SK-MEL-5 (cell line): ENCODE measurements around the gene SLC12A7. TPM values are rescaled to one million over a fixed set of nuclear protein-coding genes. Genes with fewer than 3 reads are reported as not detected.

Experiments used
- DNase-seq: peaks from one replicate; pipeline ENCODE4 v3.0.0-alpha.2; 2016; ENCODE audit warnings: low read depth, low spot score
- in situ Hi-C: cut with HindIII; loops from 2 replicates; pipeline ENCODE4 v1.10.0; 2016; ENCODE audit warnings: low sequenced_read_pairs, high pct_unique_total_duplicates, low pct_unique_long_range_greater_than_20kb
- total RNA-seq: library from RNA; depleted of rRNA; stranded (reverse); fragments of >200 nt; shearing (Covaris generic); gene quantifications from 2 replicates; pipeline ENCODE4 v1.2.3, GENCODE V29; 2014

SLC12A7 gene
- total RNA-seq, 1 experiment from 2014 or later: 11.6 TPM

DNA sequence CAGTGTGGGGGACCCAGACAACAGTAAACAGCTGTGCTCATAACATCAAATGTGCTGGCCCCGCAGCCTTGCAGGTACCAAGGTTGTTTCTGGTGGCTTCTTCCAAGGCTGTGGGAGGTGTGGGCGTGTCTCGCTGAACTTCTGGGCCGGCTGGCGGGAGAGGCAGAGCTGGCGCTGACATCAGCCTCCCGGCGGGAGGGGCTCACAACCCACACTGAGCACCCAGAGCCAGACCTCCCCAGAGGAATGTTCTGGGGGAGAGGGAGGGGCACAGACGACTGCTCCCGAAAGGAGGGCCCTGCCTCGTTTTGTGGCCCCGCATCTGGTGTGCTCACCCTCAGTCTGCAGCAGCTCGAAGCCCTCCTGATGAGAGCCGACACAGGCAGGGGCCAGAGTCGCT is 6.9 kb upstream of the SLC12A7 start:
- in situ Hi-C loops: no loop called here

DNA sequence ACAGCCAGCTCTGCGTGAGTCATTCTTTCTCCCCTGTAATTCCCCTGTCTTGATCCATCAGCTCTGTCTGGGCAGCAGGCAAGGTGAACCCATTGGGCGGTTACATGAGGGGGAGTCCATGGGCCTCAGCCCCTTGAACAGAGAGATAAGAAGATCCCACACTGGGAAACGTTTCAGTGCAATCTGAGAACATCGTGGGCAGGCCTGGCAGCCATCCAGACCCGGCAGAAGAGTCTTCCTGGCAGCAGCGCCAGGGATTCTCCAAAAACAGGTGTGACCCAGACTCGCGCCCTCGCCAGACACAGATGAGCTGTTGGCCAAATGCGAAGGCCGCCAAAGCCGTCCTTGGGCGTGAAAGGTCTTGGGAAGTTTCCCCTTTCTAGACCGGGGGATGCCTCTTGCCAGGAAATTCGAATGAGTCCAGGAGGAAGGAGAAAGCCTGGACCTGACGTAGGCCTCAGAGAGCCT is 6.4 kb upstream of the SLC12A7 start:
- no peak for DNase-seq
- in situ Hi-C loops: no loop called here

More for the DNA sequence above, 6.9 kb upstream of the SLC12A7 start:
- no peak for DNase-seq

DNA sequence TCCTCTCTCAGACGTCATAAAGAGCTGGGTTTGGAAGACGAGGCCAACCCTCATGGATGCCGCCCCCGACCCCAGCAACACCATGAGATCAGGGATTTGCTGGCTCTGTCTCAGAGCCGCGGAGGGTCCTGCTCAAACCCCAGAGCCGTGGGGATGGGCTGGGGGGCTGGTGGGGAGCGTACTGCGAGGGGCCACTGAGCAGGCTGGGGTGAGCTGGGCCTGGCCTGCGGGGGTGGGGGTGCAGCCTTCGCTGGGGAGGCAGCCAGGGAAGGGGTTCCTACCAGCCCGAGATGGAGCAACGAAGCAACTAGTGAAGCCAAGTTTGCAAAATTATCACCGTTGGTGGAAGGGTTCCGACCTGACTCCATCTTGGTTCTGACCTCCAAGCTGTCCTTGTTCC is 5.1 kb upstream of the SLC12A7 start:
- in situ Hi-C loops: no loop called here
- DNase-seq: no peak

- in situ Hi-C loops: no loop called here
- no peak for DNase-seq
These were observed 4.4 kb upstream of the SLC12A7 start for GRCh38 chr5:1116109-1116740.

DNA sequence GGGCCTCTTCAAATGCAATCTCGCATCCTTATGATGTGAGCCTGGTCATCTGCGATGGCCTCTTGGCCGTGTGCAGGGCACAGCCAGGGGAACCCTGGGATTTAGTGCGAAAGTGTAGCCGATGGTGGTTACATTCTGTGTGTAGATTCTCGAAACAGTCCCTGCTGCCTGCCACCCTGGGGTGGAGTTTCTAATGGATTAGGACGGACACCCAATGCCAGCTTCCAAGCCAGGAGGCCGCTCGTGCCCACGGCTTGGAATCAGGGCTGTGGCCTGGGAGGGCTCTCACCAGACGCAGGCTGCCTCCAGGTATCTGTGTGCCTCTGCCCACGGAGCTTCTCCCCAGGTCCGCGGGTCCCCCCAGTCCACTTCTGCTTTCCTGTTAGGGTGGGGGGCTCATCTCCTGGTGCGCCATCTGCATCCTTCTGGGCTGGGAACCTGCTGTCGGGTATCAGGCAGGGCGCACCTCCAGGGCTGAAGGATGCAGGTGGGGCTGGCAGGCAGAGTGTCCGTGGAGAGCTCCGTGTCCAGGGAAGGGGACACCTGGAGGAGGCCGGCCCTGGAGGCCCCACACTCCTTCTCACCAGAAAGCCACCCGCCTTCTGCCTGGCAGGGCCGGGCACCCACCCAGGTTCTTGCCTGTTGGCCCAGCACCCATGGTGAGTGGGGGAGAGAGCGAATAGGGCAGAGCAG is 3.4 kb upstream of the SLC12A7 start:
- no peak for DNase-seq
- in situ Hi-C loops: no loop called here

DNA sequence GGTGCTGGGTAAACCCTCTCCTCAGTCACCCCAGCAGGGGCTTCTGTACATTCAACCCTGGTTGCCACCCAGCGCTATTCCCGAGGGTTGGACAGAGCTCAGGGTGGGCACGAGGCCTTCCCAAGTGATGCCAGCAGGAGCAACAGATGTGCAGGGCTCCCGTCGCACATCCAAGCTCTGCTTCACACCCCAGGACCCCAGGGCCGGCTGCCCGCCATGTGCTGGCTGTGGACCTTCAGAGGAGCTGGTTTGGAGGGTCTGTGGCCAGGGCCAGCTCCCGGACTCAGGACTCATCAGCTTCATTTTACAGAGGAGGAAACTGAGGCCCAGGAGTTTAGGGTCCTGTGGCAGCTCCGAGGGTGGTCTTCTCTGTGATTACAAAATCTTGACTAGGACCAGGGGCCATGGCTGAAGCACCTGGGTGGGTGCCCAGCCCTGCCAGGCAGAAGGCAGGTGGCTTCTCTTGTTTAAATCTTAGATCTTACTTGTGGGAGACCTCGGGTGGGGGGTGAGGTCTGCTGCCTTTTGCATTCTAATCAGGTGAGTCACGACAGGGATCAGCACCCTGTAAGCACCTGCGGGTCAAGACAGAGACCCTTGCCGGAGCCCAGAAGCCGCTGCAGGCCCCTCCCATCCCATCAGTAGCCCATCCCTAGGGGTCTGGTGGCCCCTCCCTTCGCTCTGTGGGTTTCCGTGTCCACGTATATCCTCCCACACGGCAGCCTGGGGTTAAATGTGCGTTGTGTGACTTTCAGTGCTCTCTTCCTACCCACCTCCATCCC is 2.1 kb upstream of the SLC12A7 start:
- in situ Hi-C loops: no loop called here

GRCh38 chr5:1113332-1113690 is 1.4 kb upstream of the SLC12A7 start:
- in situ Hi-C loops: no loop called here
- DNase-seq: no peak

More for the DNA sequence above, 2.1 kb upstream of the SLC12A7 start:
- no peak for DNase-seq

DNA sequence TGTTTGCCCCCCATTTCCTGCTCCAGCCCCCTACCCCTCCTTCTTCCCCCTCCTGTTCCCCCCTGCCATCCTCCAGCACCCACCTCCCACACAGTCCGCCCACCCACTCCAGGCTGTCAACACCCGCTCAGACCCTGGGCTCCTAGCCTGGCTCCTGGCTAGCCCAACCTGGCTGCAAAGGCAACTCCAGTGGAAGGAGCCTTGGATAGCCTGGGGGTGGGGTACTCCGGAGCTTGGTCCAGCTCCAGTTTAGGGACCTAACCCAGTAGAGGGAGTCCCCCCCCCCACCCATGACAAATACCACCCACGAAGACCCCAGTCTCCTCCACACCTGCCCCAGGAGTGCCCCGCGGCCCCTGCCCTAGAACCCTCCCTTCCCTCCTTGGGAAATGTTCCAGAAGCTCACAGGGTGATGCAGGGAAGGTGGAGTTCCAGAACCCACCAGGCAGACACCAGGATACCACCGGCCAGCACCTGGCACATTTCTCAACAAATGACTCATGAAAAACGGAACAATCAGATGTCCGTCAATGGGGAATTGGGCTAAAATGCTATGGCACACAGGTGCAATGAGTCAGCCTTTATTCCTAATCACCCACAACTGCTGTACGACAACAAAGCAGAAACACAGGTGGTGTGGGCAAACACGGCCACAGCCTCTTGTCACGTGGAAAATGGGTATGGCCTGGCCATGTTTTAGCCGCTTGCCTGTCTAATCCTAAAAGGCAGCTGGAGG is 901 bp upstream of the SLC12A7 start:
- no peak for DNase-seq
- in situ Hi-C loops: no loop called here

DNA sequence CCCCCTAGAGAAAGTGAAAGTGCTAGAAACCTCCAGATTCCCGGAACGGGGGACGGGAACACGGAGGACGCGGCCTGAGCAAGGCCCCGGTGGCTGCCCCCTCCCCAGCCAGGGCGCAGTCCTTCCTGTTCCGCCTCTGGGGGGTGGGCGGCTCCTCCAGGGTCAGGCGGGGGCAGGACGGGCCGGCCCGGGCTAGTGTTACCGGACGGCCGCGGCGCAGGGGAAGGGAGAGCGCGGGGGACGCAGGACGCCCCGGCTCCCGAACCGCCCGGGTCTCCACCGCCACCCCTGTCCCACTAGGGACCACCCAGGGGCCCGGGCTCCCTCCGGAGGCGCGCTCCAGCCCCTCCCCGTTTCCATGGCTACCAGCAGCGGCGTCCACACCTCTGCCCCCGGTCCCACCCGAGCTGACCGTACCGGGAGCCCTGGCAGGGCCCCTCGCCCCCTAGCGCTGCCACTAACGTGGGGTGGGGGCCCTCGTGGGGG is 579 bp downstream of the SLC12A7 start:
- in situ Hi-C loops: no loop called here
- DNase-seq: no peak

DNA sequence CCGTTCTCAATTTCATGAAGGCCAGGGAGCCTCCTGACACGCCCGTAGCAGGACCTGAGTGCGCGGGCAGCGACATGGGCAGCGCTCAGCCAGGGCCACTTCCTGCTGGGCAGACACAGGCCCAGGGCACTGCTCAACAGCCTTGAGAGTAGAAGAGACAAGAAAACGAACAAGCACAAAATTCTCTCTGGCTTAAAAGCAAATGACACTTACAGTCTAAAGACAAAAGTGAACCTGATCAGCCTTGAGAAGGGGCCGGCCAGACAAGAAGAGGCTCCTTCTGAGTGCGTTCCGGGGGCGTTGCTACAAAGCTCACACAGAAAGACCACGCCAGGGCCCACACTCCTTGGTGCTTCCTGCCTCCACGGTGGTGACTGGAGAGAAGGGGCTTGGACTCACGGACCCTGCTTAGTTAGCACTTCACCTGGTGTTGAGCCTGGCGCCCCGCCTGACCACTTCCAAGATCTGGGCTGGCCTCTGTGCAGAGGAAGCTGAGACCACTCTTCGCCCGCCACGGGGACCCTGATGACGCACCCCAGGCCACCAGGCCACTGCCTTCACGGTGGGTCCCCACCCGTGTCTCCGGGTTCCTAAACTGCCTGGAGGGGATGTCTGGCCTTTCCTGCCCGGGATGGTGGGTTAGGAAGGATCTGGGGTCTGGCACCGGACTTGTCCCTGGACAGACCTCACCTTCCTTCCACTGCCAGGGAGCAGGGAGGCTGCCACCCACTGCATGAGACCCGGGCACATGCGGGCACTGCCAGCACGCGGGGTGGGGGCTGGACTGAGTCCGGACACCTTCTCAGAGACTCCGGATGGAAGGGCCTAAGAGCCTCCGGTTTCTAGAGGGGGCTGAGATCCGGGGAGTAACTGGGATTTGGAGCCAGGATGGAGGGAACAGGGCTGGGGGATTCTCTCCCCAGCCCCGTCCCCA is 1.3 kb downstream of the SLC12A7 start:
- in situ Hi-C loops: no loop called here

DNA sequence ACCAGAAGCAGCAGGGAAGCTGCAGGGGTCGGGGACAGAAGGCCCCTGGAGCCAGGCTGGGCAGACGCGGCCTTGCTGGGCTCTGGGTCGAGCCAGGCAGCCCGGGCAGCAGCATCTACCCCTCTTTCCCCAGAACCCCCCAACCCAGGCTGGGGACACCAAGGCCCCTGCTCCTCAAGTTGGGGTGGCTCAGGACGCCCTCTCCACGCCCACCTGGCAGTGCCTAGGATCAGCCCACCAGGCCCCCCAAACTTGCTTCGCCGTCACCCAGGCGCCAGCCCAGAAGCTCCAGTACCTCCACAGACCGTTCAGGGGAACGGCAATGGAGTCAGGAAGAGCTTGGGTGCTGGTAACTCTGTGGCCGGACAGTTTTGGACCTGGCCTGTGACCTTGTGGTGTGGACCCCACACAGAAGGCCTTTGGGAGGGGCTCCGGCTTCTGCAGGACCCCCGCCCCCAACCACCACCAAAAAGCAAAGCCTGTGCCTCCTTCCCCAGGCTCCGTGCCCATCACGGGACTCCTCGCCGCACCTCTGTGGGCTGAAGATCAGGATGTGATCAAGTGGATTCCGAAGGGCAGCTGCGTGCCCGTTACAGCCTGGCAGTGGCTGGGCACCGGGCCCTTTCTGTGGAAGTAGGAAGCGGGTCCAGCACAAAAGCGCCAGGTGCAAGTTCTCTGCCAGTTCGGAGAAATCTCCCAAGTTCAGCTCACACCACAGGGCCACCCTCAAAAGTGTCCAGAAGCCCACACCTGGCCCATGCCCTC is 2.1 kb downstream of the SLC12A7 start:
- no peak for DNase-seq

More for the DNA sequence above, 1.3 kb downstream of the SLC12A7 start:
- no peak for DNase-seq

DNA sequence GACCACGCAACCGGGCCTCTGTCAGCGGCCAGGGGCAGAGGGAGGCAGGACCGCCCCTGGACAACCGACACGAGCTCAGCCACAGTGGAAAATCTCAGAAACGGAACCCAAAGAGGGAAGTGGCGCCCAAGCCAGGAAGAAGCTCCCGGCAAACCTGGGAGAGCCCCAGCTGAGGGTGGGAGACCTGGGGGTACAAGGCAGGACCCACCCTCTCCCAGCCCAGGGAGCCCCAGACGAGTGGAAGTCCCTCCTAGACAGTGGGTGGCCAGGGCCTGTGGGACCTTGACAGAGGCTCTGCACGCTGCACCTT is 3.0 kb downstream of the SLC12A7 start:
- no peak for DNase-seq
- in situ Hi-C loops: no loop called here

More for the DNA sequence above, 2.1 kb downstream of the SLC12A7 start:
- in situ Hi-C loops: no loop called here

DNA sequence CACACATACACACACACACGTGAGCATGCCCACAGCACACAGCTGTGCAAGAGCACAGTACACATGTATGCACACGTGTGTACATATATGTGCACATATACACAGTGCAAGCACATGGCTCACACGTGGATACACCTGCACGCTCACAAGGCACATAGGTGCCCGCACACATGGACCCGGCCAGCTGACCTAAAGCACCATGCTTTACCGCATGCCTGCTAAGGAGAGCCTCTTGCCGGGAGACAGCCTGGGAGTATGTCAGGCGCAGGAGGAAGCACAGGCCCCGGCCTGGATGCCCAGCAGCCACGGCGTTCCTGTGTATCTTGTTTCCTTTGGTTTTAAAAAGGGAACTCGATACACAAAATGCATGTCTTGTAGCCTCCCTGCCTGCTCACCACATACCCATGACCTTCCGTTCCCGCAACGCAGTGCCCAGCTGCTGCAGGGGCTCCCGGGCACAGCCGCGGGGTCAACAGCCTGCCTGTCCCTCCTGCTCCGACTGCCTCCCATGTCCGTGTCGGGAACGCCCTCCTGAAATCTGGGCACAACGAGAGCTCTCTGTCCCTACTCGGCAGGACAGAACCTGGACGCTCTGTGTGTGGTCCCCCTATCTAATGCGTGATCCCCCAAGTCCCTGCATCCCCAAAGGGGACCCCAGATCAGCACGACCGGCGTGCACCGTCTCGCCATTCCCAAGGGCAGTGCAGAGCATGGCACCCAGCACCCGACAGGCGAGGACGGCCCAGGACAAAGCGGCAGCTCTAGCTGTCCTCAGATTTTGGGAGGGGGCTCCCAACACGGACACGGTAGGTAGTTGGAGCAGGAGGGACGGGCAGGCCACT is 3.6 kb downstream of the SLC12A7 start:
- DNase-seq: no peak
- in situ Hi-C loops: no loop called here

- in situ Hi-C loops: no loop called here
- DNase-seq: no peak
These were observed 4.5 kb downstream of the SLC12A7 start for GRCh38 chr5:1107167-1108022.
